SK-N-SH treated with all-trans-retinoic acid at 6 μM for 48 hours (cell line): ENCODE results near the gene SP100.

ENCODE experiments used
- CSDC2 ChIP-seq: fragments of 250-450 bp; sonication (Bioruptor Pico); IDR thresholded peaks from 2 replicates; pipeline ENCODE4 v1.5.0; 2020; ENCODE audit warnings: mild to moderate bottlenecking, moderate library complexity
- CSRNP3 ChIP-seq: fragments of 250-450 bp; sonication (Bioruptor Pico); IDR thresholded peaks from 2 replicates; pipeline ENCODE4 v1.5.1; 2021; ENCODE audit warnings: mild to moderate bottlenecking, moderate library complexity
- PPARA ChIP-seq: fragments of 250-450 bp; sonication (Bioruptor Pico); IDR thresholded peaks from 2 replicates; pipeline ENCODE4 v1.5.0; 2020; ENCODE audit warnings: mild to moderate bottlenecking, borderline replicate concordance
- SNAI2 ChIP-seq: fragments of 250-450 bp; sonication (Bioruptor Pico); IDR thresholded peaks from 2 replicates; pipeline ENCODE4 v1.5.0; 2020; ENCODE audit warnings: mild to moderate bottlenecking, moderate library complexity
- TCF4 ChIP-seq: fragments of 250-450 bp; sonication (Bioruptor Pico); IDR thresholded peaks from 2 replicates; pipeline ENCODE4 v1.8.0; 2021; ENCODE audit warnings: mild to moderate bottlenecking, moderate library complexity, borderline replicate concordance
- TOX ChIP-seq: fragments of 250-450 bp; sonication (Bioruptor Pico); IDR thresholded peaks from 2 replicates; pipeline ENCODE4 v1.8.0; 2021; ENCODE audit warnings: mild to moderate bottlenecking, moderate library complexity, borderline replicate concordance
- TSHZ2 ChIP-seq: fragments of 250-450 bp; sonication (Bioruptor Pico); IDR thresholded peaks from 2 replicates; pipeline ENCODE4 v1.5.0; 2020; ENCODE audit warnings: mild to moderate bottlenecking, moderate library complexity
- ZFP3 ChIP-seq: fragments of 250-450 bp; sonication (Bioruptor Pico); IDR thresholded peaks from 2 replicates; pipeline ENCODE4 v1.5.0; 2020; ENCODE audit warnings: mild to moderate bottlenecking, moderate library complexity
- ZFP30 ChIP-seq: fragments of 450-650 bp; formaldehyde crosslinking; IDR thresholded peaks from 2 replicates; pipeline ENCODE4 v1.5.0; 2022; ENCODE audit warnings: mild to moderate bottlenecking, moderate library complexity
- ZNF70 ChIP-seq: fragments of 450-650 bp; formaldehyde crosslinking; IDR thresholded peaks from 2 replicates; pipeline ENCODE4 v1.5.0; 2020; ENCODE audit warnings: mild to moderate bottlenecking, moderate library complexity

- TF ChIP-seq ZFP30 (CRISPR knock-in tag) (no peak), CSRNP3 (CRISPR knock-in tag) (no peak), SNAI2 (no peak), ZFP3 (no peak), TOX (no peak), ZNF70 (CRISPR knock-in tag) (no peak), CSDC2 (CRISPR knock-in tag) (no peak), TSHZ2 (CRISPR knock-in tag) (no peak), PPARA (CRISPR knock-in tag) (no peak), TCF4 (no peak)
Measured at GRCh38 chr2:230503798-230504197, 87.8 kb downstream of the SP100 start.
